Gastroesophageal sphincter (tissue), 3 donors: Measurements from ENCODE around the gene DYNLT3.

ENCODE experiments used
- CTCF ChIP-seq, 4 experiments: fragments of 200-600 bp in 2 of 4; fragments of 450-650 bp in 2 of 4; sonication (generic) in 1 of 4; IDR thresholded peaks; one replicate each; pipeline ENCODE4 v1.5.1; 2017 to 2019; ENCODE audit warnings: antibody characterized with exemption in 4 of 4, mild to moderate bottlenecking in 2 of 4, moderate library complexity in 2 of 4
- POLR2A ChIP-seq, 2 donors: fragments of 450-650 bp; IDR thresholded peaks; one replicate each; pipeline ENCODE4 v1.6.1; 2017; ENCODE audit warnings: antibody characterized with exemption in 2 of 2, mild to moderate bottlenecking in 2 of 2, moderate library complexity in 1 of 2
- POLR2AphosphoS5 ChIP-seq: sonication (generic); formaldehyde crosslinking; IDR thresholded peaks from one replicate; pipeline ENCODE4 v1.6.1; 2017; ENCODE audit warnings: antibody characterized with exemption

DNA sequence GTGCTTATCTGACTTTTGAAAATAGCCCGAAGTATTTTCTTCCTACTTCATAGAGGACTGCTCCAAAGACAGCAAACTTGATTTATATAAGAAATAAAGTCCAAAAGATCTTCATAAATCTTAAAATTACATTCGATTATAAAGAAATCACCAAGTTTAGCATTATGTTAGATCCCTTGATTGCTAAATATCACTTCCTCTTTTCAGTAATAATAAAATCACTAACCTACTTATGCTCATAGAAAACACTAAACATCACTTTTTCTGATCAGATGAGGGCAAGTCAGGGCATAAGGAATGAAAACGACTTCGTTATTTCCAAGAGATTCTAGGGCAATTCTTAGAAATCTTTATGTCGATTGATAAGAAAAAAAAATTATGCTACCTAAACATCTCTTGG is 32.0 kb downstream of the DYNLT3 start:
- TF ChIP-seq CTCF (IDR thresholded peaks at IDR 0.05): no peak
- no peak for TF ChIP-seq POLR2AphosphoS5
- TF ChIP-seq POLR2A (IDR thresholded peaks at IDR 0.05): no peak
